DMS153 treated with DMSO at 0.1 percent for 48 hours (cell line): ENCODE results near the gene TAOK2.

Source experiments
- DNase-seq: peaks from one replicate; lab custom pipeline; 2025; ENCODE audit not compliant: unreplicated experiment; lab: John Stamatoyannopoulos, UW

TAOK2 gene

DNA sequence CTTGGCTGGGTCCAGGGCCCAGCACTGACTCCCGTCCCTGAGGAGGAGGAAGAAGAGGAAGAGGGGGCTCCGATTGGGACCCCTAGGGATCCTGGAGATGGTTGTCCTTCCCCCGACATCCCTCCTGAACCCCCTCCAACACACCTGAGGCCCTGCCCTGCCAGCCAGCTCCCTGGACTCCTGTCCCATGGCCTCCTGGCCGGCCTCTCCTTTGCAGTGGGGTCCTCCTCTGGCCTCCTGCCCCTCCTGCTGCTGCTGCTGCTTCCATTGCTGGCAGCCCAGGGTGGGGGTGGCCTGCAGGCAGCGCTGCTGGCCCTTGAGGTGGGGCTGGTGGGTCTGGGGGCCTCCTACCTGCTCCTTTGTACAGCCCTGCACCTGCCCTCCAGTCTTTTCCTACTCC, 13.3 kb downstream of the TAOK2 start:
- no peak for DNase-seq

DNA sequence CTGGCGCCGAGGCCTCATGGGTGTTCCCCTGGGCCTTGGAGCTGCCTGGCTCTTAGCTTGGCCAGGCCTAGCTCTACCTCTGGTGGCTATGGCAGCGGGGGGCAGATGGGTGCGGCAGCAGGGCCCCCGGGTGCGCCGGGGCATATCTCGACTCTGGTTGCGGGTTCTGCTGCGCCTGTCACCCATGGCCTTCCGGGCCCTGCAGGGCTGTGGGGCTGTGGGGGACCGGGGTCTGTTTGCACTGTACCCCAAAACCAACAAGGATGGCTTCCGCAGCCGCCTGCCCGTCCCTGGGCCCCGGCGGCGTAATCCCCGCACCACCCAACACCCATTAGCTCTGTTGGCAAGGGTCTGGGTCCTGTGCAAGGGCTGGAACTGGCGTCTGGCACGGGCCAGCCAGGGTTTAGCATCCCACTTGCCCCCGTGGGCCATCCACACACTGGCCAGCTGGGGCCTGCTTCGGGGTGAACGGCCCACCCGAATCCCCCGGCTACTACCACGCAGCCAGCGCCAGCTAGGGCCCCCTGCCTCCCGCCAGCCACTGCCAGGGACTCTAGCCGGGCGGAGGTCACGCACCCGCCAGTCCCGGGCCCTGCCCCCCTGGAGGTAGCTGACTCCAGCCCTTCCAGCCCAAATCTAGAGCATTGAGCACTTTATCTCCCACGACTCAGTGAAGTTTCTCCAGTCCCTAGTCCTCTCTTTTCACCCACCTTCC, 13.9 kb downstream of the TAOK2 start:
- no peak for DNase-seq

DNA sequence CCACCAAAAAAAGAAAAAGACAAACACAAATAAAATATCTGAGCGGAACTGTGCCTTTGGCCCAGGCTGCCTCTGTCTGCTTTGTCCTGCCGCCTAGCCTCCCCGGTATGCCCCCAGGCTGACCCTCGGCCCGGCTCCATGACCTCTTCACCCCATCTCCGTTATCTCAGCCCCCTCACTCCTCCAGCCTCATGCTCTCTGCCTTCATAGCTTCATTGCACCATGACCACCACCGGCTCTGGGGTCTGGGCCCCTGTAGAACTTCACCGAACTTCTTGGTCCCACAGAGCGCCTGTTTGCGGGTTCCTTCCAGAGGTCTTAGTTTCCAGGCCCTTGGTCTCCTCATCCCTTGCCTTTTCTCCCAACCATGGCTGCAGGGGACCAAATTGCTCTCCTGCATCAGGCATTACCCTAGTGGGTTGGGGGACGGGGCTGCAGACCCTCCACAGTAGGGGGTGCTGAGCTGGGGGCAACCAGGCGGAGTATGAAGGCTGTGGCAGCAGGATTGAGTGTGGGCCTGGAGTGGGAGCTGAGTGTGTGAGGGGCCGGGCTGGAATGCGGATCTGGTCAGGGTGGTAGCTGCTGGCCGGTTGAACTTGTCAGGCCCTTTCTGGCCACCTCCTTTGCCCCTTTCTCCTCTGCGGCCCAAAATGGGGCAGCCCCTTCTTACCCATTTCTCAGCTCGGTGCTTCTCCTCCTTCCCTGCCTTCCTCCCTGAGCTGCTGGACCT, 14.8 kb downstream of the TAOK2 start:
- no peak for DNase-seq

DNA sequence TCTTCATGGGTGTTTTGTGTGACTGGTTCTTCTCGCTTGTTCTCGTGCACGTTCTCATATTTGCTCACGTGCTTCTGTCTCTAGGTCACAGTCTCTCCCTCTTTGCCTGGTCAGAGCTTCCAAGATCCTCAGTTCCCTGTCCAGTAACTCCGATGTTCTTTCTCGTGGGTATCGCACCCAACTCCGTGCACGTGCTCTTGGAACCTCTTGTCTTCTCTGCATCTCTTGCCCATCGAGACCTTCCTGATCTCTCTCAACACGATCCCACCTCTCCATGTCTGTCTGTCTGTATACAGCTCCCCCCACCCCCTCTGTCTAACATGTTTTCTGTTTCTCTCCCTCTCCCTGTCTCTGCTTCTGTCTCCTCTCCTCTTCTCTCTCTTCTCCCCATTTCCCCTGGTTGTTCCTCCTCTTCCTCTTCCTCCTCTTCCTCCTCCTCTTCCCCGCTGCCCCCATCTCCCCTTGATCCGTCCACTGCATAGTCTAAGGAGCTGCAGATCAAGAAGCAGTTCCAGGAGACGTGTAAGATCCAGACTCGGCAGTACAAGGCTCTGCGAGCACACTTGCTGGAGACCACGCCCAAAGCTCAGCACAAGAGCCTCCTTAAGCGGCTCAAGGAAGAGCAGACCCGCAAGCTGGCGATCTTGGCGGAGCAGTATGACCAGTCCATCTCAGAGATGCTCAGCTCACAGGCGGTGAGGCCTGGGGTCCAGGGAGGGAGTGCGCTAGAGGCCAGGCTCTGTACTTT, 15.6 kb downstream of the TAOK2 start:
- no peak for DNase-seq

DNA sequence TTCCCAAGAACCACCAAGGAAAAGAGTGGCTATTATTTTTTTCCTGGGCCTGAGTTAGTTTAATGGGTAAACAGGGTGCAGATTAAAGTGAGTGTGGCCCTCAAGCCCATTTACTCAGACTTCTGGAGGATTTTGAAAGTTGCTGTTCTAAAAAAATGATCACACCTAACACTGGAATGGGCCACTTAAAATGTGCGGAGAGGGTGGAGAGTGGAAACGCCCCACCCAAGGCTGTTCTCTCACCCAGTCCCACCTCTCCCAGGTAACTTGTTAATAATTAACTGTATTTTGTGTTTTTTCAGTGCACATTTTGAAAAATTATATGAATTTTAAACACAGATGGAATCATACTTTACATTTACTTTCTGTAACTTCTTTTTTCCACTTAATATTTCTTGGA, 16.4 kb downstream of the TAOK2 start:
- no peak for DNase-seq

DNA sequence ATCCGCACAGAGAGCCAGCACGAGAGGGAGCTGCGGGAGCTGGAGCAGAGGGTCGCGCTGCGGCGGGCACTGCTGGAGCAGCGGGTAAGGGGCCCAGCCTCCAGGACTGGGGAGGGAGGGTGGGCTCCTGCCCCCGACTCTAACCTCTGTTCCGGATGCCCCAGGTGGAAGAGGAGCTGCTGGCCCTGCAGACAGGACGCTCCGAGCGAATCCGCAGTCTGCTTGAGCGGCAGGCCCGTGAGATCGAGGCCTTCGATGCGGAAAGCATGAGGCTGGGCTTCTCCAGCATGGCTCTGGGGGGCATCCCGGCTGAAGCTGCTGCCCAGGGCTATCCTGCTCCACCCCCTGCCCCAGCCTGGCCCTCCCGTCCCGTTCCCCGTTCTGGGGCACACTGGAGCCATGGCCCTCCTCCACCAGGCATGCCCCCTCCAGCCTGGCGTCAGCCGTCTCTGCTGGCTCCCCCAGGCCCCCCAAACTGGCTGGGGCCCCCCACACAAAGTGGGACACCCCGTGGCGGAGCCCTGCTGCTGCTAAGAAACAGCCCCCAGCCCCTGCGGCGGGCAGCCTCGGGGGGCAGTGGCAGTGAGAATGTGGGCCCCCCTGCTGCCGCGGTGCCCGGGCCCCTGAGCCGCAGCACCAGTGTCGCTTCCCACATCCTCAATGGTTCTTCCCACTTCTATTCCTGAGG, 17.4 kb downstream of the TAOK2 start:
- DNase-seq: no peak

DNA sequence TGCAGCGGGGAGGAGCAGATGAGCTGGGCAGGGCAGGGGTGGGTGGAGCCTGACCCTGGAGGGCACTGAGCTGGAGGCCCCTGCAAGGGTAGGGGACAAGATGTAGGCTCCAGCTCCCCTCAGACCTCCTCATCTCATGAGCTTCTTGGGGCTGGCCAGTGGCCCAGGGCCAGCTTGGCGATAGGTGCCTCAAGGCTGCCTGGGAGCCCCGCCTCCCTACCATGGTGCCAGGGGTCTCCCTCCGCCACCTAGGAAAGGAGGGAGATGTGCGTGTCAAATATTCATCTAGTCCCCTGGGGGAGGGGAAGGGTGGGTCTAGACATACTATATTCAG, 17.9 kb downstream of the TAOK2 start:
- no peak for DNase-seq

DNA sequence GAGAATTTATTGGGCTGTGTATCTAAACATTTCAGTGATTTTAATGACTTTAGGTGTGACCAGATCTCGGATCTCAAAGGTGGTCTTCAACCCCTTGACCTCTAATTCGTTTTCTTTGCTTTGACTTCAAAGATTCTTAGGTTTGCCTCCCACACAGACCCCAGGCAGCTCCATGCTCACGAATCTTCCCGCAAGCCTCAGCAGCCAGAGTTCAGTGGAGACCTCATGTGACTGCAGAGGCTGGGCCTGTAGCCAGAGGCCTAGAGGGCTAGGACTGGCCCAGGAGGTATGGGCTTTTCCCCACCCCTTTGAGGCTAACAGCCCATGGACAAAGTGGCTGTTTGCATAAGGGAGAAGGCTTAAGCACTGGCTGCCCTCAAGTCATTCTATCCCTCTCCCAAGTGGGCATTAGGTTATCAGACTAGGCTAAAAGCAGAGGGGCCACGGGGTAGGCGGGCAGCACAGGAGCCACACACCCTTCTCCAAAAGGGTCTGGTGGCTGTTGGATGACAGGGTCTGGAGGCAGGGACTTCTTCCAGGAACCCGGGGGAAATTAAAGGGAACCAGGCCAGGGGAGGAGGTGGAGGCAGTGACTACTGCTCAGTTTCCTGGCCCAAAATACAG, 18.8 kb downstream of the TAOK2 start:
- DNase-seq: no peak

DNA sequence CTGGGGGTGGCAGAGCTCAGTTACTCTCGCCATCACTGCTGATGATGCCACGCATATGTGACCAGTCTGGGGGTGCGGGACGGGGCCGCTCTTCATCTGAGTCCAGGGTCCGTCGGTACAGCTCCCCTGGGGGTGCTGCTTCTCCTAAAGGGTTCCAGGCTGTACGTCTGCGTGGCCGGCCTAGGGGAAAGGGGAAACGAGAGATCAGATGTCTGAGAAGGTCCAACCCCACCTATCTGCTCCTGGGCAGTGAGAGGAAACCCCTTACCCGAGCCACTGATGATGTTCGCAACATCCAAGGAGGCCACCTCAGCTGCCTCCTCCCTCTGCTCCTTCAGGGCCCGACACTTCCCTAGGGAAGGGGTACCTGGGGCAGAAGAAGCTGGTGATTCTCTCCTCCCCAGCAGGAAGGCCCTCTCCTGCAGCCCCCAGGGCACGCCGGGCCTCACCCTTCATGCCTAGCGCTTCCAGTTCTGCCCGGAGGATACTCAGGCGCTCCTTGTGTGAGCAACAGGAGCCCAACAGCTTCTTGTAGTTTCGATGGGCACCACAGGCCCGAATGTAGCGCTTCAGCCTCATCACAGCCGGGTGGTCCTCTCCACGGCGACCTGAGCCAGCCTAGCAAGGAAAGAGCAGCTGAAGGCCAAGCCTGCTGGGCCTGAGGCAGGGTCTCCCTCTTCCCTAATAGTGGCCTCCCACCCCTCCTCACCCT, 19.7 kb downstream of the TAOK2 start:
- no peak for DNase-seq

DNA sequence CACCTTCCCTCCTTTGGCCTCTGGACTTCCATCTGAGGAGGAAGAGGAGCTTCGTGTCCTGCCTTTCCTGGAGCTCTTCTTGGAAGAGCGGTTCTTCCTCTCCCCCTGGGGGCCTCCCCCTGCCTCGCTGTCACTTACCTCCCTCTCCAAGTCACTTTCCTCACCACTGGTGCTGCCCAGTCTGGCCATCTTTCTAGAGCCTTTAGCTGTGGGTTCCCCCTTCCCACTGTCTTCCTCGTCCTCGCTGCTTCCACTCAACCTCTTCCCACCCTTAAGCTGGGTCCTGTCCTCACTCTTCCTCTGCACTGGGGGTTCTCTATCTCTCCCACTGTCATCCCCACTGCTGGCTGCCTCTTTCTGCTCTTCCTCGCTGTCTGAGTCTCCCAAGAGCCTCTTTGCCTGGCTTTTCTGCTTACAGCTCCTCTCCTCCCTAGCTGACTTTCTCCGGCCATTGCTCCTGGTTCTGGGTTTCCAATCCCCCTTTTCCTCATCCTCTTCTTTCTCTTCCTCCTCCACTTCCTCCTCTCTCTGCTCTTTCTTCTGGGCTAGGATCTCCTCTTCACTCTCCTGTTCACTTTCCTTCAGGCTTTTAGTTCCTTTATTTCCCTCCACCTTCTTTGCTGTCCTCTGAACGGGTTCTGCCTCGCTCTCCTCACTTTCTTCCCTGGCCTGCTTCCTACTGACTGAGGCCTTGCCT, 20.4 kb downstream of the TAOK2 start:
- no peak for DNase-seq

DNA sequence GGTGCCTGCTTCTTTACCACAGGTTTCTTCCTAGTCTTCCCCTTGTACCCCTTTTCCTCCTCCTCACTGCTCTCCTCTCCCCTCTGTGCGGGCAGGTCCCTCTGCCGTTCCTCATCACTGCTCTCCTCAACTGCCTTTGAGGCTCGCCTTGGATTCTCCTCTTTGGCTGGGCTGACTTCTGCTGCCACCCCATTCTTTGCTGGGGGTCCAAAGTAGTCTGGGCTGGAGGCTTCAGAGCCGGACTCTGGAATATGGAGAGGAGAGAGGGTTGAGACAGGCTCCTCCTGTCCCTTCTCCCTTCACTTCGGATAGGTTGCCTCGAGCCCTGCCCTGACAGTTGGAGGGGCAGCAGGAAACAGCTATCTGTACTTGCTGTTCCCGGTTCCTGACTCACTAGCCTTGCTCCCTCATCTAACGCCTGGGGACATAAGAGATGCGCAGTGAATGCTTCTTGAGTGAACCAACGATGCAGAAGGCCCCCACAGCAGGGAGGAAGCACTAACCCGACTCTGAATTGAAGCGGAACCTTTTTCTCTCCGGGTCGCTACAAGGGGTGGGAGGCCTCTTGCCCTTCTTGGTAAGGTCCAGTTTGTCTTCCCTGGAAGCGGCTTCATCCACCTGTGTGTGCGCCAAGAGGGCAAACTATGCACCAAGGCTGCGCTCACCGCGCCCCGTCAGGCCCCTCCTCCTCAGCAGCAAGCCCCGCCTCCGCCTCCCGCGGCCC, 21.1 kb downstream of the TAOK2 start:
- no peak for DNase-seq

DNA sequence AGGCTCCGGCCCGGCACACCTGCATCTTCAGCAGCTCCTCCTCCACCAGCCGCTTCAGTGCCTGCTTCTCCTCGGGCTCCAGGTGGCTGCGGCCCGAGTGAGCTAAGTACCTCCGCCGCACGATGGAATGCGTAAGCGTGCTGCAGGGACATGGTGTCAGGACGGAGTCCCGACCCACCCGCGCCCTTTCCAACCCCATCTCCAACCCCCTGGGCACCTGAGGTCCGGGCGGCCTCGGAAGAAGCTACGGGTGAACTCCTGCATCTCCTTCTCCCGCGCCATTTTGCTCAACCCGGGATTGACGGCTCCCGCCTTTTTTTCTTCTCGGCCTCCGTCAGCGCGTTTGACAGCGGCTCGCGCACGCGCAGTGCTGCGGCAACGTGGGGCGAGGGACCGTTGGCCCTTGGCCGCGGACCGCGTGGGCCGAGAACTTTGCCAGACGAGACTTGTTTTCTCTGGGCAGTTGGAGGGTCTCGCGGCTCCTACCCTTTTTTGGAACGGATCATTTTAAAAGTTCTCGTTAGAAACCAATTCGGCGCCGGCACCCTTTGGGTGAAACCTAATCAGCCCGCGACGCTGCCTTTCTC, 21.7 kb downstream of the TAOK2 start, which contains the start of gene HIRIP3:
HIRIP3 (minus strand) TSS at position 294 of the 587 bp plus-strand sequence; CDS start at position 282, 12 bp downstream.
- DNase-seq: peak; percentile 55

DNA sequence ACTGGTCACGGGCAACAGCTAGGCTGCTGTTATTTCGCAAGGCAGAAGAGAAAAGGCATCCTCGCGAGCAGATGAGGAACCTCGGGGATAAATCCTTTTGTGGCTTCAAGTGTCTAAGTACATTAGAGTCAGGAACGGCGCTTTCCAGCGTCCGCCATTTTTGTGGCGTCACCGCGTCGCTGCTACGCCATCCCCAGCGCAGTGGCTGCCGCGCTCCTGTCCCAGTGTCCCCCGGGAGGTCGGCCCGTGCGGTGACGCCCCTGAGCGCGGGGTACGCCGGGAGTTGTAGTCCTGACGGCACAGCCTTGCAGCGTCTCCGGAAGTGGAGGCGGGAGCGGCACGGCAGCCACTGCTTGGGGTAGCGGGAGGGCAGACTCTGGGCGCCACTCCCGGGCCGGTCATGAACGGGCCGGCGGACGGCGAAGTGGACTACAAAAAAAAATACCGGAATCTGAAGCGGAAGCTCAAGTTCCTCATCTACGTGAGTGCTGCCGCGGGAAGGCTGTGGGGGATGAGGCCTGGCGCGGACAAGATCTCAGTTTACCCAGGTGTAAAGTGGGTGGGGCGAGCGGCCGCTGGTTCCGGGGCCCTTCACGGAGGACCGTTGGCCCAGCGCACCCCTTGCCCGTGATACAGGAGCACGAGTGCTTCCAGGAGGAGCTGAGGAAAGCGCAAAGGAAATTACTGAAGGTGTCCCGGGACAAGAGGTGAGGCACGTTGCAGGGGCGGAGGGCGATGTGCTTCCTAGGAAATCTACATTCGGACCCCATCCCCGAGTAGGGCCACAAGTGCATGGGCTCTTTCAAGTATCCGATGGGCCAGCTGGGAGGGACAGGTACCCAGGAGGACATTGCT, 22.5 kb downstream of the TAOK2 start, which contains the start of gene INO80E:
INO80E (plus strand) TSS at position 331 of the 855 bp plus-strand sequence; CDS start at position 401, 70 bp downstream.
- DNase-seq: peak; percentile 91

DNA sequence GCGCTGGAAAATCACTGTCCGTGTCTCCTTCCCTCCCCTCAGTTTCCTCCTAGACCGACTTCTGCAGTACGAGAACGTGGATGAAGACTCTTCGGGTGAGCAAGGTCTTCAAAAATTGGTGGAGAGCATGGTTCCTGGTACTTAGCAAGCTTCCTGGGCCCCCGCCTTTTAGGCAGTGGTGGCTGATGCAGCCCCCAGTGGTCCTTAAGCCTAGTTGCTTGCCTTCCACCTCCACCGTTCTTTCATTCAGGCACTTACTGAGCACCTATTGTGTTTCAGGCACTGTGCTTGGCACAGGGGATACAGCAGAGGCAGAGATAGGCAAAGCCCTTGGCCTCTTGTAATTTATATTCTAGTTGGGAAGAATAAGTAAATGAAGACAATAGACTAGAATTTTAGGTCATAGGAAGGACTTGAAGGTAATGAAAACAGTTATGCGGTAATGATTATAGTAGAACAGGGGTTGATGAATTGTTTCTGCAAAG, 23.1 kb downstream of the TAOK2 start:
- DNase-seq: no peak

DNA sequence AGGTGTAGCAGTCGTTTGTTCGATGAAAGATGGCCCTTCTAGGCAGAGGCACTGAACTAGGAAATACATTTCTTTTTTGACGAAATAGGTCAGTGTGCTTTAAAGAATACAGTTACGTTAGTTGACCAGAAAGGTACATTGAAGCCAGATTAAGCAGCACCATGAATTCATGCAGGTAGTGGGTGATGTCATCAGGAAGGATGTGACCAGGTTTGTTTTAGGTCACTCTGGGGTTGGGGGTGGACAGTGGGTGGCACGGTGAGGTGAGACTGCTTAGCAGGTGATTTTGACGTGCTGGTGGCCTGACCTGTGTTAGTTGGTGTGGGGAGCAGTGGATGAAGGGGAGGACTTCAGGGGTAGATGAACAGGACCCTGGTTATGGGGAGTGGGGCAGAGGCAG, 25.9 kb downstream of the TAOK2 start:
- no peak for DNase-seq

DNA sequence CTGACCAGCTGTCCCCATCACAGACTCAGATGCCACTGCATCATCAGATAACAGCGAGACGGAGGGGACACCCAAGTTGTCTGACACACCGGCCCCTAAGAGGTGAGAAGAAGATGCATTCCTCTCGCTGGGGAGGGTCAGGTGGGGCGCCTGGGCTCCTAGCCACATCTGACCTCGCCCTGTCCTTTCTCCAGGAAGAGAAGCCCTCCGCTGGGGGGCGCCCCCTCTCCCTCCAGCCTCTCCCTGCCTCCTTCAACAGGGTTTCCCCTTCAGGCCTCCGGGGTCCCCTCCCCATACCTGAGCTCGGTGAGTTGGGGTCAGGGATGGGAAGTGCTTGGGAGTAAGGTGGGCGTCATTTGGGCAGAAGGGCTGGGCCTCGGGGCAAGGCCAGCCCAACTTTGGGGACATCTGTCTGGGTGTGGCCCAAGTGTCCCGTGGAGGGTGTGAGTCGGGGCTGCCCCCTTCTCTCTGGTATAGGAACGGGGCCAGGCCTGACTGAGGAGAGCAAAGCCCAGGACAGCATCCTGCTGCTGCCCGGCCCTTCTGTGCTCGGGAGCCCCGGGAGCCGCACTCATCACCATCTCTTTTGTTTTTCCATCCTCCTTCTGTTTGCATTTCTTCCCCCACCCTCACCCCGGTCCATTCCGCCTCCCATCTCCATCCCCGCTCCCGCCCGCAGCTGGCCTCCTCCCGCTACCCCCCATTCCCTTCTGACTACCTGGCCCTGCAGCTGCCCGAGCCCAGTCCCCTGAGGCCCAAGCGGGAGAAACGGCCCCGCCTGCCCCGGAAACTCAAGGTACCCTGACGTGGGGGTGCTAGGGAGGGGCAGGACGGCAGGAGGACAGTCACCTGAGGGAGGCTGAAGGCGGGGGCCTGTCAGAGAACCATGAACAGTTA, 27.3 kb downstream of the TAOK2 start:
- no peak for DNase-seq
